Naive B cell (primary cell): ENCODE data around the gene TRAF3. TPM values are rescaled to one million over a fixed set of nuclear protein-coding genes. Genes with fewer than 3 reads are reported as not detected.
"Not testable (repeated sequence)": the region's sequence is repeated elsewhere in the genome, so short reads cannot be mapped to it uniquely, and the experiment has no call there.

Experiments
- ATAC-seq, 2 donors: fragments of 150-1000 bp; cut with Tn5 transposase; 2 replicates each; pipeline ENCODE4 v1.10.0; 2021; ENCODE audit warnings: low read depth in 2 of 2, mild to moderate bottlenecking in 2 of 2, moderate library complexity in 2 of 2
- DNase-seq: peaks from one replicate; pipeline ENCODE4 v3.0.0; 2022
- H3K27ac Mint-ChIP-seq, 6 donors: one replicate each; pipeline ENCODE4 v1.8.0; 2020 to 2022; ENCODE audit warnings: mild to moderate bottlenecking in 6 of 6, mixed read lengths in 6 of 6, moderate library complexity in 5 of 6, inconsistent platforms in 2 of 6
- H3K27me3 Mint-ChIP-seq, 3 donors: one replicate each; pipeline ENCODE4 v1.8.0; 2021 to 2022; ENCODE audit warnings: mixed read lengths in 3 of 3, mild to moderate bottlenecking in 1 of 3
- H3K36me3 Mint-ChIP-seq, 2 donors: one replicate each; pipeline ENCODE4 v1.8.0; 2020 to 2022; ENCODE audit warnings: mixed read lengths in 2 of 2, inconsistent platforms in 1 of 2, mild to moderate bottlenecking in 1 of 2
- H3K4me1 Mint-ChIP-seq, 3 donors: one replicate each; pipeline ENCODE4 v1.8.0; 2020 to 2022; ENCODE audit warnings: mixed read lengths in 3 of 3, inconsistent platforms in 1 of 3, mild to moderate bottlenecking in 1 of 3, moderate library complexity in 1 of 3
- H3K4me3 Mint-ChIP-seq, 8 donors: one replicate each; pipeline ENCODE4 v1.8.0; 2020 to 2022; ENCODE audit warnings: mild to moderate bottlenecking in 8 of 8, mixed read lengths in 8 of 8, moderate library complexity in 8 of 8, inconsistent platforms in 2 of 8
- H3K9me3 Mint-ChIP-seq, 7 donors: one replicate each; pipeline ENCODE4 v1.8.0; 2020 to 2022; ENCODE audit warnings: mixed read lengths in 7 of 7, mild to moderate bottlenecking in 5 of 7, inconsistent platforms in 2 of 7, moderate library complexity in 1 of 7
- polyA plus RNA-seq, 6 donors: library from polyadenylated mRNA; unstranded; fragments of 300-500 nt; fragmentation: Illumina TruSeq; gene quantifications; one replicate each; pipeline ENCODE4 v1.2.3, GENCODE V29; 2021; ENCODE audit warnings: low read depth in 6 of 6

TRAF3 gene
- polyA plus RNA-seq, 6 donors from 2014 or later, result 22.2 to 36.7 (median 27.0) TPM

DNA sequence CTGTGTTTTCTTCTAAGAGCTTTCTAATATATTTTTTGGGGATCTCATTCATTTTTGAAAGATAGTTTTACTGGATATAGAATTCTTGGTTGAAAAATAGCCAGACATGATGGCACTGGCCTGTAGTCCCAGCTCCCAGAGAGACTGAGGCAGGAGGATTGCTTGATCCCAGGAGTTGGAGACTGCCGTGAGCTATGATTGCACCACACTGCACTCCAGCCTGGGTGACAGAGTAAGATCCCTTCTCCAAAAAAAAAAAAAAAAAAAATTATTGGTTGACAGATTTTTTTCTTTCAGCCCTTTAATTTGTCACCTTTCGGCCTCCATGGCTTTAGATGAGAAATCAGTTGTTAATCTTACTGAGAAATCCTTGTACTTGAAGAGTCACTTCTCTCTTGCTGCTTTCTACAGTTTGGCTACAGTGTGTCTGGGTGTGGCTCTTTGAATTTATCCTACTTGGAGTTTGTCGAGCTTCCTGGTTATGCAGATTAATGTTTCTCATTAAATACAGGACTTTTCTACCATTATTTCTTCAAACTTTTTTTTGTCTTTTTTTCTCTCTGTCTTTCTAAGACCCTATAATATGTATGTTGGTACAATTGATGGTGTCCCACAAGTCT, 85.0 kb downstream of the TRAF3 start:
- H3K36me3 Mint-ChIP-seq, result peaks cover 24 to 49% of the 10 kb centered on the region in 2 donors

GRCh38 chr14:102863381-102863780, 86.1 kb downstream of the TRAF3 start:
- no peak for DNase-seq
- Mint-ChIP-seq H3K9me3 (peaks cover 0 to 29% (median 13%) of the 10 kb centered on the region in 7 donors), H3K4me3 (no peak overlapping the region), H3K27ac (no peak overlapping the region), H3K4me1 (peaks cover 12 to 31% (median 14%) of the 10 kb centered on the region in 3 donors), H3K27me3 (no peaks in the 10 kb centered on the region), H3K36me3 (peaks cover 20 to 45% of the 10 kb centered on the region in 2 donors)
- ATAC-seq, result no peak

More for the DNA sequence above, 85.0 kb downstream of the TRAF3 start:
- Mint-ChIP-seq H3K9me3 (peaks cover 0 to 29% (median 13%) of the 10 kb centered on the region in 7 donors), H3K27me3 (no peaks in the 10 kb centered on the region), H3K27ac (peak overlapping the region in 4 of 6 donors; percentile 13 to 69 (median 40)), H3K4me3 (no peak overlapping the region), H3K4me1 (peaks cover 5 to 20% (median 9%) of the 10 kb centered on the region in 3 donors)
- ATAC-seq, result no peak
- DNase-seq, result no peak

- H3K4me3 Mint-ChIP-seq, H3K27me3 Mint-ChIP-seq, DNase-seq, ATAC-seq, H3K27ac Mint-ChIP-seq: not testable (repeated sequence)
- peaks cover 20 to 35% of the 10 kb centered on the region in 2 donors for H3K36me3 Mint-ChIP-seq
- peaks cover 0 to 24% (median 13%) of the 10 kb centered on the region in 7 donors for H3K9me3 Mint-ChIP-seq
- peaks cover 17 to 32% (median 24%) of the 10 kb centered on the region in 3 donors for H3K4me1 Mint-ChIP-seq
Observed at GRCh38 chr14:102865916-102866315, 88.7 kb downstream of the TRAF3 start.

DNA sequence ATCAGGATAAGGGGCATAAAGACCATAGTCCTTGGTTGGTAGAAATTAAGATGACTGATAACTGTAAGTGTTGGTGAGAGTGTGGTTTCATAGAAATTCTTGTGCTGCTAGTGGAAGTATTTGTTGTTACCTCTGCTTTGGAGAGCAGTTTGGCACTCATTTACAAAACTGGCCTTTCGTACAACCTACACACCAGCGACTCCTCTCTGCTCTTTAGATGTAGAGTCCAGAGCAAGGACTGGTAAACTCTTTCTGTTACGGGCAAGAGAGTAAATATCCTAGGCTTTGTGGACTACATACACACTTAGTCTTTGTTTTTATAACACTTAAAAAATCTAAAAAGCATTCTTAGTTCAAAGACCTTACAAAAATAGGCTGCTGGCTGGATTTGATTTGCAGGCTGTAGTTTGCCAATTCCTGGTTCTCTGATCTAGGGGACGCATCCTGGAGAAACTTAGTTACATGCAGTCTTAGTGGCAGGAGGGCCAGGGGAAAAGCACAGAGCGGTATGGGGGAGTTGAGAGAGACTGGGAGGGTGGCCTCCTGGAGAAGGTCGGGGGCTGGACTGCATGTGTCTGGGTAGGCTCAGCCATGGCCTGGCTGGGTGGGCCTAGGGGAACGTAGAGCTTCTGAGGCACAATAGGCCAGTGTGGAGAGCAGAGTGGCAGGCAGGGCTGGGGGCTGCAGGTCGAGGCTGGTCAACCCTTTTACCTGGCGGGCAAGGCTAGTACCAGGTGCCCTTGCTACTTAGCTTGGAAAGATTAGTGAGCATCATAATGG, 89.9 kb downstream of the TRAF3 start:
- peak overlapping the region in 5 of 6 donors; percentile 57 to 81 (median 73) for H3K27ac Mint-ChIP-seq

GRCh38 chr14:102867826-102868580, 90.8 kb downstream of the TRAF3 start:
- H3K4me1 Mint-ChIP-seq, result peaks cover 17 to 32% (median 28%) of the 10 kb centered on the region in 3 donors
- peak overlapping the region in 5 of 6 donors; percentile 49 to 87 (median 77) for H3K27ac Mint-ChIP-seq
- H3K9me3 Mint-ChIP-seq, result peaks cover 0 to 6% (median 1%) of the 10 kb centered on the region in 7 donors
- no peaks in the 10 kb centered on the region for H3K27me3 Mint-ChIP-seq
- DNase-seq (no peak), ATAC-seq (no peak)
- peak overlapping the region in 1 of 8 donors; percentile 20 for H3K4me3 Mint-ChIP-seq
- H3K36me3 Mint-ChIP-seq, result peaks cover under 1 to 20% of the 10 kb centered on the region in 2 donors

More for the DNA sequence above, 89.9 kb downstream of the TRAF3 start:
- peak overlapping the region in 1 of 8 donors; percentile 61 for H3K4me3 Mint-ChIP-seq
- peaks cover 0 to 14% (median 8%) of the 10 kb centered on the region in 7 donors for H3K9me3 Mint-ChIP-seq
- ATAC-seq (no peak), DNase-seq (no peak)
- H3K36me3 Mint-ChIP-seq, result peaks cover 8 to 27% of the 10 kb centered on the region in 2 donors
- H3K4me1 Mint-ChIP-seq, result peaks cover 17 to 32% (median 28%) of the 10 kb centered on the region in 3 donors
- H3K27me3 Mint-ChIP-seq, result no peaks in the 10 kb centered on the region

DNA sequence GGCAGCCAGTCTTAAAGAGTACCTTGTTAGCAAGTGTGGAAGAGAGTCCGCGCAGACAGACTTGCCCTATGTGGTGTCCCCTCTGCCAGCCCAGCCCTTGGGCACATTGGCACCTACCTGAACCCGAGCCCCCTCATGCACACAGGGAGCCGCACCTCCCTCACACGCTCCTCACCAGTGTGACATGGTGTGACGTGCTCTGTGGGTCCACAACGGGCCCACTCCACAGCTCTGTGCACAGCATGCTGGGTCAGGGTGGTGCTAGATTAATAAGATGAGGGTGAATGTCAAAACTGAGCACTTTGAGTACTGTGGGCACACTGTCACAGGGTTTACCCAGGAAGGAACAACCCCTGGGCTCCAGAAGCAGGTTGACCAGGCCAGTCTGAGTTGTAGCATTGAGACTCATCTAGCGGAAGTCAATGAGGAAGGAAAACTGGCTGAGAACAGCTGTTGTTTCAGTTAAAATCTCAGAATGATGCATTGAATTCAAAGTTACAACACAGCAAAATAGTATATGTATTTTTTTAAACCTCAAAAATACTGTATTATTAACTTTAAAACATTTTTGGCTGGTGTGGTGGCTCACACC, 91.8 kb downstream of the TRAF3 start:
- Mint-ChIP-seq H3K36me3 (peaks cover 0 to 11% of the 10 kb centered on the region in 2 donors), H3K4me3 (peak overlapping the region in 5 of 8 donors; percentile 39 to 77 (median 60)), H3K27ac (peak overlapping the region in 4 of 6 donors; percentile 45 to 86 (median 81)), H3K9me3 (no peaks in the 10 kb centered on the region), H3K4me1 (peaks cover 17 to 32% (median 28%) of the 10 kb centered on the region in 3 donors), H3K27me3 (no peaks in the 10 kb centered on the region)
- ATAC-seq (peak; percentile 55 to 71), DNase-seq (peak; percentile 28)

DNA sequence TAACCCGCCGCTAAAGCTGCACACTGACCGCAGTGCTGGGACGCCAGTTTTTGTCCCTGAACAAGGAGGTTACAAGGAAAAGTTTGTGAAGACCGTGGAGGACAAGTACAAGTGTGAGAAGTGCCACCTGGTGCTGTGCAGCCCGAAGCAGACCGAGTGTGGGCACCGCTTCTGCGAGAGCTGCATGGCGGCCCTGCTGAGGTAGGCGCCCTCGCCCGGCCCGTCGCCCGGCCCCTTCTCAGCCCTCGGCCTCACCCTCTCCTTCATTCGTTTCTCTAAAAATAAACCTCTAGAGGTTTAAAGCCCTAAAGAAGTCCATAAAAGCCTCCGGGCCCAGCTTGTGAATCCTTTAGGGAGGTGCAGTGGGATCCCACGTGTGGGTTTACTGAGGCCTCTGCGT, 93.0 kb downstream of the TRAF3 start:
- Mint-ChIP-seq H3K4me1 (peaks cover 17 to 32% (median 28%) of the 10 kb centered on the region in 3 donors), H3K27ac (peak overlapping the region in 4 of 6 donors; percentile 21 to 78 (median 50)), H3K4me3 (no peak overlapping the region), H3K27me3 (no peaks in the 10 kb centered on the region), H3K9me3 (no peaks in the 10 kb centered on the region), H3K36me3 (peaks cover 5 to 10% of the 10 kb centered on the region in 2 donors)
- DNase-seq (no peak), ATAC-seq (no peak)

- ATAC-seq (no peak), DNase-seq (no peak)
- H3K27me3 Mint-ChIP-seq, result no peaks in the 10 kb centered on the region
- no peaks in the 10 kb centered on the region for H3K9me3 Mint-ChIP-seq
- peaks cover 11 to 14% of the 10 kb centered on the region in 2 donors for H3K36me3 Mint-ChIP-seq
- peak overlapping the region in 2 of 6 donors; percentile 33 to 74 for H3K27ac Mint-ChIP-seq
- no peak overlapping the region for H3K4me3 Mint-ChIP-seq
- peaks cover 17 to 28% (median 28%) of the 10 kb centered on the region in 3 donors for H3K4me1 Mint-ChIP-seq
Observed at GRCh38 chr14:102870994-102871831, 94.0 kb downstream of the TRAF3 start.

DNA sequence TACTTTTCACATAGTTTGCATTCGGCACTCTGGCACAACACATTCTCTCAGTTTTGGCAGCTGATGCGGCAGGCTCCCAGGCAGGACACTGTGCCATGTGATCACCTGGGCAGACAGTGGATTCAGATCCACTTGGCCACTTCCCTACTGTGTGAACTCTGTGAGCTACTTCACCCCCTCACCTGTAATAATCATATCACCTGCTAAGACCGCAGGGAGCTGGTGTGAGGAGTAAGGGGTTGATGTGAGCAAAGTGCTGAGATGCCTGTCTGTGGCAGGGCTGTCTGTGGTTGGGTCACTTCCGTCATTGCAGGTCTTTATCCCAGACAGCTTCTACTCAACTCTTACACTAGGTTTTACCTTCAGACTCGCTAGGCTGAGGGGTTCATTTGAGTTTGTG, 94.8 kb downstream of the TRAF3 start:
- peaks cover 14 to 28% (median 23%) of the 10 kb centered on the region in 3 donors for H3K4me1 Mint-ChIP-seq
- H3K4me3 Mint-ChIP-seq, result no peak overlapping the region
- no peaks in the 10 kb centered on the region for H3K9me3 Mint-ChIP-seq
- no peak for DNase-seq
- no peaks in the 10 kb centered on the region for H3K27me3 Mint-ChIP-seq
- H3K27ac Mint-ChIP-seq, result no peak overlapping the region
- ATAC-seq, result no peak
- H3K36me3 Mint-ChIP-seq, result peaks cover 11 to 14% of the 10 kb centered on the region in 2 donors

- Mint-ChIP-seq H3K27me3 (no peaks in the 10 kb centered on the region), H3K9me3 (no peaks in the 10 kb centered on the region), H3K36me3 (peaks cover 11 to 14% of the 10 kb centered on the region in 2 donors), H3K4me3 (no peak overlapping the region), H3K4me1 (peaks cover 6 to 18% (median 11%) of the 10 kb centered on the region in 3 donors), H3K27ac (no peak overlapping the region)
- ATAC-seq (no peak), DNase-seq (no peak)
Observed at GRCh38 chr14:102873131-102873530, 95.9 kb downstream of the TRAF3 start.

DNA sequence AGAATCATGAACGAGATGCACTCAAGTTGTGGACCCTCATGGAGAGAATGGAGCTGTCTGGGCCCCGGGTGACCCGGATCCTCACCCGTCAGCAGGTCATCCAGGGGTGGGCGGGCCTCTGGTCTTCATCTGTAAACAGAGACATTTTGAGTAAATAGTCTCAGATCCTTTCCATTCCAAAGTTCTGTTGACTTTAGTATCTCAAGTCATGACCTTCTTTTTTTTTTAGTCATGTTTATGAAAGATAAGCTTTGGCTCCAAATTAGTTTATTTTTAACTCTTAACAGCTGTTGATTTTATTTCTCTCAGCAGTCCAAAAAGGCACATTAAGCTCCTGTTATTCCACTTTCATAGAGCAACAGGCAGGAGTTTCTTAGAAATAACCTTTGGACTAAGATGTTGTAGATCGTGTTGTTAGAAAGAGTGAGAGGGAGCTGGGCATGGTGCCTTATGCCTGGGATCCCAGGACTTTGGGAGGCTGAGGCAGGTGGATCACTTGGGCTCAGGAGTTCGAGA, 96.4 kb downstream of the TRAF3 start:
- peak overlapping the region in 1 of 6 donors; percentile 47 for H3K27ac Mint-ChIP-seq
- no peaks in the 10 kb centered on the region for H3K27me3 Mint-ChIP-seq
- peaks cover 6 to 14% (median 7%) of the 10 kb centered on the region in 3 donors for H3K4me1 Mint-ChIP-seq

GRCh38 chr14:102875652-102876051, 98.4 kb downstream of the TRAF3 start:
- DNase-seq (no peak), ATAC-seq (no peak)
- peaks cover 8 to 11% of the 10 kb centered on the region in 2 donors for H3K36me3 Mint-ChIP-seq
- peaks cover 0 to 4% (median 0%) of the 10 kb centered on the region in 3 donors for H3K4me1 Mint-ChIP-seq
- peak overlapping the region in 1 of 8 donors; percentile 48 for H3K4me3 Mint-ChIP-seq
- no peaks in the 10 kb centered on the region for H3K27me3 Mint-ChIP-seq
- no peaks in the 10 kb centered on the region for H3K9me3 Mint-ChIP-seq
- peak overlapping the region in 3 of 6 donors; percentile 30 to 67 (median 31) for H3K27ac Mint-ChIP-seq

More for the DNA sequence above, 96.4 kb downstream of the TRAF3 start:
- Mint-ChIP-seq H3K36me3 (peaks cover 11 to 14% of the 10 kb centered on the region in 2 donors), H3K4me3 (no peak overlapping the region), H3K9me3 (no peaks in the 10 kb centered on the region)
- no peak for DNase-seq
- no peak for ATAC-seq
